GM12878 (cell line): Measurements from ENCODE around the gene MAST2. TPM values are rescaled to one million over a fixed set of nuclear protein-coding genes. Genes with fewer than 3 reads are reported as not detected.

Source experiments
- ATAC-seq: fragments of 200-7000 bp; cut with Tn5 transposase; 3 replicates; pipeline ENCODE4 v1.9.1; 2020; ENCODE audit warnings: mild to moderate bottlenecking, moderate library complexity
- BruUV-seq: library from RNA; stranded (reverse); fragments of 400-500 nt; replicated peaks from 2 replicates; lab custom pipeline; 2021; lab: Mats Ljungman, UMichigan
- CTCF ChIA-PET: fragments of 300-600 bp; sonication (Branson Sonifier 250); formaldehyde crosslinking; extraction: SDS; loops from one replicate; lab custom pipeline; 2021; ENCODE audit warnings: inconsistent platforms; lab: Yijun Ruan, JAX
- POLR2A ChIA-PET: fragments of 350-600 bp; formaldehyde crosslinking; extraction: SDS; loops from one replicate; lab custom pipeline; 2021; ENCODE audit warnings: inconsistent platforms; lab: Charles Lee
- RAD21 ChIA-PET: fragments of 300-600 bp; sonication (Branson Sonifier 250); formaldehyde crosslinking; loops from one replicate; lab custom pipeline; 2023; ENCODE audit warnings: antibody characterized with exemption; ENCODE audit not compliant: unreplicated experiment; lab: Charles Lee
- SMC1A ChIA-PET: fragments of 300-600 bp; sonication (Branson Sonifier 250); formaldehyde crosslinking; loops from one replicate; lab custom pipeline; 2023; ENCODE audit not compliant: unreplicated experiment, uncharacterized antibody; lab: Charles Lee
- DNase-seq: peaks from one replicate; pipeline ENCODE4 v3.0.0-alpha.2; 2011; ENCODE audit warnings: low read depth, low spot score
- FAIRE-seq: peaks from 3 replicates; lab custom pipeline; 2011; peaks lifted over from hg19 to GRCh38; lab: Jason Lieb, UNC
- H2AFZ ChIP-seq: 2 replicates; pipeline ENCODE4 v1.6.0; 2011; ENCODE audit warnings: low read depth, low read length, control low read depth; ENCODE audit not compliant: control insufficient read depth
- H3K27ac ChIP-seq: 2 replicates; pipeline ENCODE4 v1.5.1; 2011; ENCODE audit warnings: control low read depth; ENCODE audit not compliant: control insufficient read depth, insufficient read depth
- H3K27me3 ChIP-seq, 2 experiments: replicated peaks in 1 of 2; 2 replicates each; pipeline versions ENCODE4 v1.6.0 to v1.6.1; 2011; ENCODE audit warnings: low read length in 1 of 2; ENCODE audit not compliant: control insufficient read depth in 2 of 2, insufficient read depth in 2 of 2
- H3K36me3 ChIP-seq, 2 experiments: 2 replicates each; pipeline ENCODE4 v1.5.1; 2011; ENCODE audit warnings: low read length in 1 of 2; ENCODE audit not compliant: control insufficient read depth in 2 of 2, insufficient read depth in 2 of 2
- H3K4me1 ChIP-seq: 2 replicates; pipeline ENCODE4 v1.6.1; 2011; ENCODE audit warnings: mild to moderate bottlenecking, low read length, moderate library complexity, mixed read lengths; ENCODE audit not compliant: control insufficient read depth, insufficient read depth
- H3K4me2 ChIP-seq: 2 replicates; pipeline ENCODE4 v1.6.0; 2011; ENCODE audit warnings: control low read depth; ENCODE audit not compliant: control insufficient read depth, insufficient read depth
- H3K4me3 ChIP-seq: fragments of 200-600 bp; sonication (generic); 2 replicates; pipeline ENCODE4 v1.5.1; 2016
- H3K79me2 ChIP-seq: 2 replicates; pipeline ENCODE4 v1.6.0; 2011; ENCODE audit warnings: low read length; ENCODE audit not compliant: control insufficient read depth, insufficient read depth
- H3K9ac ChIP-seq: 2 replicates; pipeline ENCODE4 v1.8.0; 2011; ENCODE audit warnings: low read length, control low read depth, mixed read lengths; ENCODE audit not compliant: control insufficient read depth, insufficient read depth
- H3K9me3 ChIP-seq: replicated peaks from 3 replicates; pipeline ENCODE4 v1.5.1; 2011; ENCODE audit warnings: mild to moderate bottlenecking, low read length; ENCODE audit not compliant: control insufficient read depth, insufficient read depth
- H4K20me1 ChIP-seq: 2 replicates; pipeline ENCODE4 v1.6.0; 2011; ENCODE audit not compliant: control insufficient read depth, insufficient read depth
- CBFB ChIP-seq: IDR thresholded peaks from 2 replicates; pipeline ENCODE4 v1.6.1; 2016; ENCODE audit warnings: antibody characterized with exemption, low read depth
- CHD1 ChIP-seq: IDR thresholded peaks from 2 replicates; pipeline ENCODE4 v1.6.1; 2012; ENCODE audit warnings: low read depth, low read length, improper control_type of control experiment
- EZH2 ChIP-seq: IDR thresholded peaks from 2 replicates; pipeline ENCODE4 v1.6.1; 2012; ENCODE audit warnings: low read depth, mild to moderate bottlenecking, control low read depth, inconsistent platforms, low read length, borderline replicate concordance; ENCODE audit not compliant: control insufficient read depth
- KLF5 ChIP-seq: fragments of 450-650 bp; IDR thresholded peaks from 2 replicates; pipeline ENCODE4 v1.6.1; 2014; ENCODE audit warnings: mild to moderate bottlenecking; ENCODE audit not compliant: partially characterized antibody
- MYB ChIP-seq: fragments of 150-350 bp; IDR thresholded peaks from 2 replicates; pipeline ENCODE4 v1.6.1; 2014; ENCODE audit warnings: mild to moderate bottlenecking, low read depth, low read length, borderline replicate concordance
- NFXL1 ChIP-seq: fragments of 450-650 bp; IDR thresholded peaks from 2 replicates; pipeline ENCODE4 v1.6.1; 2017; ENCODE audit warnings: antibody characterized with exemption, mild to moderate bottlenecking, borderline replicate concordance
- NR2C2 ChIP-seq: IDR thresholded peaks from 2 replicates; pipeline ENCODE4 v1.6.1; 2011; ENCODE audit warnings: borderline replicate concordance, low read depth; ENCODE audit not compliant: control insufficient read depth, insufficient read length
- POLR2AphosphoS2 ChIP-seq: IDR thresholded peaks from 2 replicates; pipeline ENCODE4 v1.6.1; 2011; ENCODE audit warnings: low read depth, mild to moderate bottlenecking, low read length, improper control_type of control experiment, moderate library complexity
- RB1 ChIP-seq: fragments of 450-650 bp; formaldehyde crosslinking; IDR thresholded peaks from 2 replicates; pipeline ENCODE4 v1.6.1; 2017; ENCODE audit warnings: mild to moderate bottlenecking, borderline replicate concordance
- TCF3 ChIP-seq: IDR thresholded peaks from 2 replicates; pipeline ENCODE4 v1.6.1; 2012; ENCODE audit warnings: low read depth, mild to moderate bottlenecking, low read length, borderline replicate concordance; ENCODE audit not compliant: insufficient read depth
- TCF7 ChIP-seq: IDR thresholded peaks from 2 replicates; pipeline ENCODE4 v1.6.1; 2014; ENCODE audit warnings: antibody characterized with exemption, borderline replicate concordance
- YBX1 ChIP-seq: fragments of 450-650 bp; IDR thresholded peaks from 2 replicates; pipeline ENCODE4 v1.6.1; 2016; ENCODE audit warnings: antibody characterized with exemption
- ZZZ3 ChIP-seq: IDR thresholded peaks from 2 replicates; pipeline ENCODE4 v1.6.1; 2011; ENCODE audit warnings: low read depth; ENCODE audit not compliant: control insufficient read depth, insufficient read length
- in situ Hi-C: fragments of 300-500 bp; cut with MboI; formaldehyde crosslinking; loops from 9 replicates; pipeline ENCODE4 v1.14.3; 2018; ENCODE audit warnings: mixed read lengths
- intact Hi-C: fragments of 100-400 bp; cut with micrococcal nuclease; formaldehyde crosslinking; loops from one replicate; pipeline ENCODE4 v1.14.2; 2022; ENCODE audit not compliant: unreplicated experiment
- polyA plus RNA-seq, 11 experiments: library from polyadenylated mRNA; depleted of rRNA in 4 of 11; unstranded in 6 of 11; stranded (reverse) in 5 of 11; fragments of >200 nt; fragmentation: Nextera tagmentation in 4 of 11; fragmentation: Illumina TruSeq in 1 of 11; extraction: Ambion mirVana in 4 of 11; extraction: Trizol in 1 of 11; gene quantifications; 1 replicate in 1 of 11; 2 replicates in 10 of 11; pipeline versions ENCODE4 v1.2.1 to v1.2.3, GENCODE V29; 2011 to 2016; ENCODE audit warnings: inconsistent platforms in 2 of 11, missing spikeins in 2 of 11, low read depth in 1 of 11
- total RNA-seq, 4 experiments: library from RNA; depleted of rRNA in 3 of 4; stranded (reverse); fragments of >200 nt in 3 of 4; fragmentation: Illumina TruSeq in 1 of 4; extraction: Trizol in 1 of 4; gene quantifications; 2 replicates each; pipeline versions ENCODE4 v1.2.1 to v1.2.3, GENCODE V29; 2013 to 2021
- TF ChIP-seq, protein P1 (sequence below): IDR thresholded peaks from 2 replicates; pipeline ENCODE4 v1.6.1; 2012; ENCODE audit warnings: low read depth, low read length, improper control_type of control experiment
- TF ChIP-seq, protein P2 (sequence below): fragments of 450-650 bp; IDR thresholded peaks from 2 replicates; pipeline ENCODE4 v1.6.1; 2014; ENCODE audit warnings: mild to moderate bottlenecking
- TF ChIP-seq, protein P3 (sequence below): fragments of 150-350 bp; IDR thresholded peaks from 2 replicates; pipeline ENCODE4 v1.6.1; 2014; ENCODE audit warnings: mild to moderate bottlenecking, low read depth, low read length
- TF ChIP-seq, protein P4 (sequence below): fragments of 450-650 bp; formaldehyde crosslinking; IDR thresholded peaks from 2 replicates; pipeline ENCODE4 v1.4.0; 2022; ENCODE audit warnings: mild to moderate bottlenecking, moderate library complexity
- TF ChIP-seq, protein P5 (sequence below): IDR thresholded peaks from 2 replicates; pipeline ENCODE4 v1.6.1; 2012; ENCODE audit warnings: low read depth, low read length, improper control_type of control experiment

Gene MAST2
- total and polyA plus RNA-seq, 10 of the 15 experiments (the other 5 are each of a cell fraction or from before 2014, with no cell fraction given), result 1.0 to 28.7 (median 13.8) TPM

DNA sequence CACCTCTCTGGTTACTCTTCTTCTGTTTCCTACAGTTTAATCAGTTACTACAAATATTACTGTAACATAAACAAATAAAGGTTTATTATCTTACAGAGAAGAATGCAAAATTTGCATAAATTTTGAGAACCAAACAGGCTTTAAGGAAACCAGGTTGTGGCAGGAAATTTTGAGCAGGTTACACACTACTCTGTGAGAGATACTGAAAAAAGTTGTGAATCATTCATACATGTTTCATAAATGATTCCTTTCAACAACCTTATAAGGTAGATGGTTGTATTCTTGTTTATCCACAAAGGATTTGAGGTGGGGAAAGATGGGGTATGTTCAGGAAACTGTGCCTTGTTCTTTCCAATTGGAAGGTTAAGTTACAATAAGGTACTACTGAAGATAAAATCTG is 58.6 kb downstream of the MAST2 start:
- Histone ChIP-seq H3K27ac (no peak overlapping the region), H3K27me3 (no peaks in the 10 kb centered on the region), H3K9me3 (no peaks in the 10 kb centered on the region), H3K79me2 (no peaks in the 10 kb centered on the region; the same call in 1 of the 2 replicates), H3K4me2 (no peak overlapping the region), H4K20me1 (no peaks in the 10 kb centered on the region), H3K4me3 (no peak overlapping the region), H2AFZ (no peak overlapping the region), H3K4me1 (peaks cover 9% of the 10 kb centered on the region), H3K9ac (no peak overlapping the region), H3K36me3 (no peaks in the 10 kb centered on the region)
- ChIA-PET CTCF (interaction anchor here (2.0 kb wide), 1 partner anchor 18 kb away, joined by 5 read pairs; no protein-coding TSS in a partner anchor), RAD21 (no interaction called here), SMC1A (interaction anchor here (2.7 kb wide), 1 partner anchor 17 kb away, joined by 6 read pairs; no protein-coding TSS in a partner anchor), POLR2A (no interaction called here)
- TF ChIP-seq RB1 (no peak), CHD1 (no peak), CBFB (no peak), POLR2AphosphoS2 (no peak), KLF5 (no peak), NR2C2 (no peak), TCF3 (no peak), YBX1 (no peak), NFXL1 (no peak), TCF7 (no peak), MYB (no peak), EZH2 (no peak), ZZZ3 (no peak)
- TF ChIP-seq, protein P1, sequence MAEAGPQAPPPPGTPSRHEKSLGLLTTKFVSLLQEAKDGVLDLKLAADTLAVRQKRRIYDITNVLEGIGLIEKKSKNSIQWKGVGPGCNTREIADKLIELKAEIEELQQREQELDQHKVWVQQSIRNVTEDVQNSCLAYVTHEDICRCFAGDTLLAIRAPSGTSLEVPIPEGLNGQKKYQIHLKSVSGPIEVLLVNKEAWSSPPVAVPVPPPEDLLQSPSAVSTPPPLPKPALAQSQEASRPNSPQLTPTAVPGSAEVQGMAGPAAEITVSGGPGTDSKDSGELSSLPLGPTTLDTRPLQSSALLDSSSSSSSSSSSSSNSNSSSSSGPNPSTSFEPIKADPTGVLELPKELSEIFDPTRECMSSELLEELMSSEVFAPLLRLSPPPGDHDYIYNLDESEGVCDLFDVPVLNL, result no peak
- TF ChIP-seq, protein P2, sequence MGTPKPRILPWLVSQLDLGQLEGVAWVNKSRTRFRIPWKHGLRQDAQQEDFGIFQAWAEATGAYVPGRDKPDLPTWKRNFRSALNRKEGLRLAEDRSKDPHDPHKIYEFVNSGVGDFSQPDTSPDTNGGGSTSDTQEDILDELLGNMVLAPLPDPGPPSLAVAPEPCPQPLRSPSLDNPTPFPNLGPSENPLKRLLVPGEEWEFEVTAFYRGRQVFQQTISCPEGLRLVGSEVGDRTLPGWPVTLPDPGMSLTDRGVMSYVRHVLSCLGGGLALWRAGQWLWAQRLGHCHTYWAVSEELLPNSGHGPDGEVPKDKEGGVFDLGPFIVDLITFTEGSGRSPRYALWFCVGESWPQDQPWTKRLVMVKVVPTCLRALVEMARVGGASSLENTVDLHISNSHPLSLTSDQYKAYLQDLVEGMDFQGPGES, result no peak
- TF ChIP-seq, protein P3, sequence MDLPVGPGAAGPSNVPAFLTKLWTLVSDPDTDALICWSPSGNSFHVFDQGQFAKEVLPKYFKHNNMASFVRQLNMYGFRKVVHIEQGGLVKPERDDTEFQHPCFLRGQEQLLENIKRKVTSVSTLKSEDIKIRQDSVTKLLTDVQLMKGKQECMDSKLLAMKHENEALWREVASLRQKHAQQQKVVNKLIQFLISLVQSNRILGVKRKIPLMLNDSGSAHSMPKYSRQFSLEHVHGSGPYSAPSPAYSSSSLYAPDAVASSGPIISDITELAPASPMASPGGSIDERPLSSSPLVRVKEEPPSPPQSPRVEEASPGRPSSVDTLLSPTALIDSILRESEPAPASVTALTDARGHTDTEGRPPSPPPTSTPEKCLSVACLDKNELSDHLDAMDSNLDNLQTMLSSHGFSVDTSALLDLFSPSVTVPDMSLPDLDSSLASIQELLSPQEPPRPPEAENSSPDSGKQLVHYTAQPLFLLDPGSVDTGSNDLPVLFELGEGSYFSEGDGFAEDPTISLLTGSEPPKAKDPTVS, result no peak
- TF ChIP-seq, protein P4, sequence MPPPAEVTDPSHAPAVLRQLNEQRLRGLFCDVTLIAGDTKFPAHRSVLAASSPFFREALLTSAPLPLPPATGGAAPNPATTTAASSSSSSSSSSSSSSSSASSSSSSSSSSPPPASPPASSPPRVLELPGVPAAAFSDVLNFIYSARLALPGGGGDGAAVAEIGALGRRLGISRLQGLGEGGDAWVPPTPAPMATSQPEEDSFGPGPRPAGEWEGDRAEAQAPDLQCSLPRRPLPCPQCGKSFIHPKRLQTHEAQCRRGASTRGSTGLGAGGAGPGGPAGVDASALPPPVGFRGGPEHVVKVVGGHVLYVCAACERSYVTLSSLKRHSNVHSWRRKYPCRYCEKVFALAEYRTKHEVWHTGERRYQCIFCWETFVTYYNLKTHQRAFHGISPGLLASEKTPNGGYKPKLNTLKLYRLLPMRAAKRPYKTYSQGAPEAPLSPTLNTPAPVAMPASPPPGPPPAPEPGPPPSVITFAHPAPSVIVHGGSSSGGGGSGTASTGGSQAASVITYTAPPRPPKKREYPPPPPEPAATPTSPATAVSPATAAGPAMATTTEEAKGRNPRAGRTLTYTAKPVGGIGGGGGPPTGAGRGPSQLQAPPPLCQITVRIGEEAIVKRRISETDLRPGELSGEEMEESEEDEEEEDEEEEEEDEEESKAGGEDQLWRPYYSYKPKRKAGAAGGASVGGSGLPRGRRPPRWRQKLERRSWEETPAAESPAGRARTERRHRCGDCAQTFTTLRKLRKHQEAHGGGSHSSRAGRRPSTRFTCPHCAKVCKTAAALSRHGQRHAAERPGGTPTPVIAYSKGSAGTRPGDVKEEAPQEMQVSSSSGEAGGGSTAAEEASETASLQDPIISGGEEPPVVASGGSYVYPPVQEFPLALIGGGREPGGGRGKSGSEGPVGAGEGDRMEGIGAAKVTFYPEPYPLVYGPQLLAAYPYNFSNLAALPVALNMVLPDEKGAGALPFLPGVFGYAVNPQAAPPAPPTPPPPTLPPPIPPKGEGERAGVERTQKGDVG (CRISPR knock-in tag), result no peak
- TF ChIP-seq, protein P5, sequence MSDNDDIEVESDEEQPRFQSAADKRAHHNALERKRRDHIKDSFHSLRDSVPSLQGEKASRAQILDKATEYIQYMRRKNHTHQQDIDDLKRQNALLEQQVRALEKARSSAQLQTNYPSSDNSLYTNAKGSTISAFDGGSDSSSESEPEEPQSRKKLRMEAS, result no peak
- no peak for FAIRE-seq
- BruUV-seq, result no TSS peak
- intact Hi-C loops, result no loop called here
- no peak for DNase-seq
- in situ Hi-C loops, result no loop called here
- peak; percentile 37; the same call in 2 of the 3 replicates for ATAC-seq
